ENCODE measurements around the gene SLC24A3.

The SLC24A3 gene

GRCh38 chr20:19609642-19610223, 397.3 kb downstream of the SLC24A3 start:
- no peak for TF ChIP-seq CTCF (IDR thresholded peaks at IDR 0.05)
- Histone ChIP-seq H3K36me3 (no peaks in the 10 kb centered on the region), H3K27ac (no peak overlapping the region), H3K27me3 (no peaks in the 10 kb centered on the region), H3K4me3 (ENCODE audit: low read depth in 1 of 2, low read length in 1 of 2) (no peak overlapping the region), H3K9me3 (no peaks in the 10 kb centered on the region), H3K4me1 (ENCODE audit: control insufficient read depth in 1 of 2, insufficient read depth in 1 of 2, low read depth in 1 of 2, low read length in 1 of 2) (no peaks in the 10 kb centered on the region)

- H3K27ac ChIP-seq = no peak overlapping the region
- H3K36me3 ChIP-seq = no peaks in the 10 kb centered on the region
- peaks cover 8% of the 10 kb centered on the region for H3K27me3 ChIP-seq
- no peak overlapping the region for H3K4me3 ChIP-seq (ENCODE audit: low read depth in 1 of 2, low read length in 1 of 2)
- H3K9me3 ChIP-seq = no peaks in the 10 kb centered on the region
- TF ChIP-seq CTCF (IDR thresholded peaks at IDR 0.05) = no peak
- H3K4me1 ChIP-seq (ENCODE audit: control insufficient read depth in 1 of 2, insufficient read depth in 1 of 2, low read depth in 1 of 2, low read length in 1 of 2) = no peaks in the 10 kb centered on the region
These were observed 403.2 kb downstream of the SLC24A3 start for GRCh38 chr20:19615629-19616028.

- no peak overlapping the region for H3K4me3 ChIP-seq (ENCODE audit: low read depth in 1 of 2, low read length in 1 of 2)
- peaks cover 8% of the 10 kb centered on the region for H3K27me3 ChIP-seq
- TF ChIP-seq CTCF (IDR thresholded peaks at IDR 0.05) = no peak
- H3K4me1 ChIP-seq (ENCODE audit: control insufficient read depth in 1 of 2, insufficient read depth in 1 of 2, low read depth in 1 of 2, low read length in 1 of 2) = no peaks in the 10 kb centered on the region
- no peak overlapping the region for H3K27ac ChIP-seq
- H3K36me3 ChIP-seq = no peaks in the 10 kb centered on the region
- H3K9me3 ChIP-seq = no peaks in the 10 kb centered on the region
These were observed 403.6 kb downstream of the SLC24A3 start for GRCh38 chr20:19616081-19616480.

- peaks cover 8% of the 10 kb centered on the region for H3K27me3 ChIP-seq
- TF ChIP-seq CTCF (IDR thresholded peaks at IDR 0.05) = no peak
- no peak overlapping the region for H3K4me3 ChIP-seq (ENCODE audit: low read depth in 1 of 2, low read length in 1 of 2)
- H3K4me1 ChIP-seq (ENCODE audit: control insufficient read depth in 1 of 2, insufficient read depth in 1 of 2, low read depth in 1 of 2, low read length in 1 of 2) = no peaks in the 10 kb centered on the region
- no peaks in the 10 kb centered on the region for H3K36me3 ChIP-seq
- no peak overlapping the region for H3K27ac ChIP-seq
- no peaks in the 10 kb centered on the region for H3K9me3 ChIP-seq
These were observed 404.2 kb downstream of the SLC24A3 start for GRCh38 chr20:19616620-19617019.

GRCh38 chr20:19617256-19617655, 404.8 kb downstream of the SLC24A3 start:
- peaks cover 8% of the 10 kb centered on the region for H3K27me3 ChIP-seq
- no peaks in the 10 kb centered on the region for H3K4me1 ChIP-seq (ENCODE audit: control insufficient read depth in 1 of 2, insufficient read depth in 1 of 2, low read depth in 1 of 2, low read length in 1 of 2)
- no peak for TF ChIP-seq CTCF (IDR thresholded peaks at IDR 0.05)
- no peak overlapping the region for H3K27ac ChIP-seq
- H3K4me3 ChIP-seq (ENCODE audit: low read depth in 1 of 2, low read length in 1 of 2) = no peak overlapping the region
- no peaks in the 10 kb centered on the region for H3K36me3 ChIP-seq
- H3K9me3 ChIP-seq = no peaks in the 10 kb centered on the region

GRCh38 chr20:19618711-19619110, 406.3 kb downstream of the SLC24A3 start:
- no peaks in the 10 kb centered on the region for H3K4me1 ChIP-seq (ENCODE audit: control insufficient read depth in 1 of 2, insufficient read depth in 1 of 2, low read depth in 1 of 2, low read length in 1 of 2)
- H3K4me3 ChIP-seq (ENCODE audit: low read depth in 1 of 2, low read length in 1 of 2) = no peak overlapping the region
- H3K36me3 ChIP-seq = no peaks in the 10 kb centered on the region
- H3K9me3 ChIP-seq = no peaks in the 10 kb centered on the region
- peaks cover 8% of the 10 kb centered on the region for H3K27me3 ChIP-seq
- TF ChIP-seq CTCF (IDR thresholded peaks at IDR 0.05) = no peak
- no peak overlapping the region for H3K27ac ChIP-seq
